COR-L47 (cell line): Measurements from ENCODE around the gene LPIN2.
"Not testable (repeated sequence)": the region's sequence is repeated elsewhere in the genome, so short reads cannot be mapped to it uniquely, and the experiment has no call there.

Experiments
- DNase-seq: peaks from one replicate; lab custom pipeline; 2025; lab: John Stamatoyannopoulos, UW

Gene LPIN2

DNA sequence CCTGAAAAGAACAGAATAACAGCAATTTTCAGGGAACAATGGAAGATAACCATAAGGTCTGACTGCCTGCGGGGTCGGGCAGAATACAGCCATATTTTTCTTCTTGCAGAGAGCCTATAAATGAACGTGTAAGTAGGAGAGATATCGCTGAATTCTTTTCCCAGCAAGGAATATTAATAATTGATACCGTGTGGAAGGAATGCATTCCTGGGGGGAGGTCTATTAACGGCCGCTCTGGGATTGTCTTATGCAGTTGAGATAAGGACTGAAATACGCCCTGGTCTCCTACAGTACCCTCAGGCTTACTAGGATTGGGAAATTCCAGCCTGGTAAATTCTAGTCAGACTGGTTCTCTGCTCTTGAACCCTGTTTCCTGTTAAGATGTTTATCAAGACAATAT lies 9.2 kb downstream of the LPIN2 start:
- not testable (repeated sequence) for DNase-seq

DNA sequence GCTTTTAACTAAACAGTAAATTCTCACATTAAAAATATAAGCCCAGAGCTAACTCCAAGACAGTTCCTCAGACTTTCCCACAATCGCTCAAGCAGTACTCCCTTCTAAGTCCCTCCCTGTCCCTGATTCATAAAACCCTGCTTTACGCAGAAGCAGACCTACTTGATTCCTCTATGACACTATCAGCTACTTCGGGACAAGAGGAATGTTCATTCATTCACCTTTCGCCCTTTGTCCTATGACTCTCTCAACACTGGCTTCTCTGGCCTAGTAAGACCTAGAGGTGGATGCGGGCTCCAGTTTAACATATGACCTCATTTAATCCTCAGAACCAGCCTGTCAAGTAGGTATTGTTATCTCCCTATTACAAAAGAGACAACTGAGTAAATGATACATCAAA lies 10.2 kb downstream of the LPIN2 start:
- DNase-seq = no peak

DNA sequence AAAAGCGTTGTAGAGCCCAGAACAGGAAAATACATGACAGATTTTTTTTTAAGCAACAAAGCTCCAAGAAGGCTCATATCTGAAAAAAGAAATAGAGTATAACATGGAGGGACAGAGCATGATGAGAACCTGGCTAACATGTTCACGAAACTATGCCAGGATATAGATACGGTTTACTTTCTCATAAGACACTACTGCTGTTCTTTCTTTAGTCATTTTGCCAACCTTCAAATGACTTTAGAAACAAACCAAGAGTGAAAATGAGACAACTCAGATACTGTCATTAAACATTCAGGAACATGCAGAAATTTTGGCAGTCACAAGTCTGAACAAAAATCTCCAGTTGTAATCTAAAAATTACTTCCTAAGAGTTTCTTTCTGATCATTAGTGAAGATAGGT lies 14.3 kb downstream of the LPIN2 start:
- no peak for DNase-seq

DNA sequence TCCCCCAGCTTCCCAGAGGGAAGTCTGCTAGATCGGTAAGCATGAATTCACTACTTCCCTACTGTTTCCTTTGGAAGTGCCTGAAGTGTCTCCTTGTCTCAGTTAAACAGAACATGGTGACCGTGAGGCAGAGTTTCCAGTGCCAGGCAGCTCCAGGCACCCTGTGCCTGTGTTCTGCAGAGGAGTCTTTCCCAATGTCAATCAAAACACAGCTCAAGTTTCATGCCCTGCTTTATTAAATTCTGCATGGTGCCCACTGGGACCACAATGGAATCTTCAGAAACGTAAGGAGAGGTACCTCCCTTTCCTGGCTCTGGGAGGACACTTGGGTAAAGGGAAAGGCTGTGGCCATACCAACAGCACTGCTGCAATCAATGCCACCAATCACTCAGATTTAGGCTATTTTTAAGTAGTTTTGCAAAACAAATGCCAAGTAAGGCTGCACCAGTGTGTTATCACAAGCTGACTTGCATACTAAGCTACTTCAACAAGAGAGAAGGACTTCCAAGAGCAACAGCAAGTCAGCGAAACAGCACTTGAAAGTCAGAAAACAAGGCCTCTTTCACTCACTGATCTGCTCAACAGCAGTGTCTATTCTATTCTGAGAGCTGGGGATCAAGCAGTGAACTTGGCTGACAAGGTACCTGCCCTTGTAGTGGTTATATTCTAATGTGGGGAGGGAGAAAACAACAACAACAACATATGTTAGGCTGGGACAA lies 14.9 kb downstream of the LPIN2 start:
- DNase-seq = no peak

- DNase-seq = no peak
Measured at GRCh38 chr18:2997429-2997828, 15.5 kb downstream of the LPIN2 start.

DNA sequence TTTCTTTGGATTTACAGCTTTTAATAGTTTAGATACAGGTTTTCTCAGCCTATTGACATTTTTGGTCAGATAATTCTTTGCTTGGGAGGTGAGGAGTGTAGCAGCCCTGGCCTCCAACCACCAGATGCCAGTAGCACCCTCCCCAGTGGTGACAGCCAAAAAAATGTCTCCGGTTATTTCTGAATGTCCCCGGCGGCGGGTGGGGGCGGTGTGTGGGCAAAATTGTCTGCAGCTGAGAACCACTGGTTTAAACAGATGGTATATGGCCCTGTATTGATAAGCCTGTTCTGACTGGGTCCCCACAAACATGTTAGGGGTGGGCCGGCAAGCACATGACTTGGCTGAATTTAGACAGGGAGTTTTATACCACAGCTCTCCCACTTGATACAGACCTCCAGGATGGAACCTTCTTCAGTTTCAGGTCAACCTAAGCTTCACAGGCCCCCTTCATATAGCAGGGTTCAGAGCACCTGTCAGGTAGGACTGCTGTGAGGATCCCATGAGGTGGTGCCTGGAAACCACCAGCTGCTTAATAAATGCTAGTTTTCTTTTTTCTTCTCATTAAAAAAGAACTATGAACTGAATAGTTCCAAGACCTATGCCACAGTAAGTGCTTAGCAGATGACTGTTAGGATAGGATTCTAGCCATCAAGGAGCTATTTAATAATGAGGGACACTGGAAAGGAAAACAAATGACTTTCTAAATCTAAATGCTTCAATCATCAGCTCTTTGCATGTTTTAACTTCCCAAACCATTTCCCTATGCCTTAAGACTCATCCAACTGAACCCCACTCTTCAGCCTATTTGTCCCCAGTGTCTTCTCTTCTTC lies 18.1 kb downstream of the LPIN2 start:
- DNase-seq = peak; percentile 8

- no peak for DNase-seq
Measured at GRCh38 chr18:2994020-2994589, 18.8 kb downstream of the LPIN2 start.

- no peak for DNase-seq
Measured at GRCh38 chr18:2992995-2993877, 19.7 kb downstream of the LPIN2 start.

GRCh38 chr18:2990956-2991640 lies 21.8 kb downstream of the LPIN2 start:
- no peak for DNase-seq

DNA sequence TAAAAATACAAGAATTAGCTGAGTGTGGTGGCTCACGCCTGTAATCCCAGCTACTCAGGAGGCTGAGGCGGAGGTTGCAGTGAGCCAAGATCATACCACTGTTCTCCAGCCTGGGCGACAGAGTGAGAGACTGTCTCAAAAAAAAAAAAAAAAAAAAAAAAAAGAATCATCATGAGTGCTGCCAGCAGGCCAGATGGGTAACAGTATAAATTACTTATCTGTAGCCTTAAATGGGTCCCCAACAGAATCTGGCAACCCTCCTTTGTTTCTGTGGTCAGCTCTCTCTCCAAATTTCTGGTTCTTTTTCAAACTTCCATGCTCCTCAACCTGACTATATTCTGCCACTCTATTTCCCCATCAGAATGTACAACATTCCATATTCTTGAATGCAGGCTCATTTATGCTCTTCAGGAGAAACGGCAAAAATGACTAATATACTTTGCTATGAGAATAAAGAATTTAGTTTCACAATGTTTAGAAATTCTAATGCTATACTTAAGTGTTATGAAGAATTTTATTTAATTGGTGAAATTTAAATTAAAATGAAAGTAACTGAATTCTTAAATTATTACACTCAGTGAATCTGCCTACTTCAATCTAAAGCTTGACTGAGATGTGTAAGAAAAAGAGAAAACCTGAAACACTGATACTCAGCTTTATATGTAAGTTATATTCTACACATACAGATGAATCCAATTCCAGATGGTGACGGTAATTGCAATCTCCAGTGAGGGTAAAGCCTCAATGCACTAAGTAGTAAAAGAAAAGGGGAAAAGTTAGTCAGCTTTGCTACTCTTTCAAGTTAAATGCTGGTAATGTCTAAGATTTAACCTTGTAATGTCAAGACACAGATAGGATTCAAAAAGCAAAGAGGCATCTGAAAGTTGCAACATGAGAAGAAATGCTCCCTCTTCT lies 24.8 kb downstream of the LPIN2 start:
- DNase-seq = no peak

DNA sequence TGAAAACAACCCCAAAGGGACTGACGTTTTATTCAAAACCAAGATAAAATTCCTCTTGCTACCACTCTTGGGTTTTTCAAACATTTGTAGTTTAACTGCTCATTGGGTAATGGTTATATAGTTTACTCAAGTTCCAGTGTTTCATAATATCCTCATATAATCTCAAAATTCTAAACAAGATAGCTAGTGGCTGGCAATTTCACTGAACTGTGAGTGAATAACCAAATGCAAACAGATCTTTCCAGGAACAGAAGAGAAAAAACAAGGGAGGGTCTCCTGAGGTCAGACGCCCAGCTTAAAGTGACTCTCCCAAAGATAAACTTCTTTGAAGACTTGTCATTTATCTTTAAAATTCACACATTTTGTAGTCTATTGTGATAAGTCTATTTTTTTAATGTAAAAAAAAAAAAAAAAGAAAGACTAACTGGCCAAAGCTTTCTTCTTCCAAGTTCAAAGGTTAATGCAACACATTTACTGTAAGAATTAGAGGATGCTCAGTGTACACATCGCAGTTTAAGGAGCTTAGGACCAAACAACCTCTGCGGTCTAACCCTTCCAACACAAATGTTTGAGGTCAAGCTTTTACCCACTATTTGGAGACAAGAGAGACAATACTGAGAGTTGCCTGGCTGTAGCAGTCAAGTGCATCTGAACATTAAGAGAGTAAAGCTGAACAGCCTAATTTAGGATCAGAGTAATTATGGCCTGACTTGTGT lies 26.6 kb downstream of the LPIN2 start:
- DNase-seq = no peak

- peak; percentile 10 for DNase-seq
Measured at GRCh38 chr18:2985628-2986027, 27.3 kb downstream of the LPIN2 start.

- no peak for DNase-seq
Measured at GRCh38 chr18:2984703-2985261, 28.2 kb downstream of the LPIN2 start.

DNA sequence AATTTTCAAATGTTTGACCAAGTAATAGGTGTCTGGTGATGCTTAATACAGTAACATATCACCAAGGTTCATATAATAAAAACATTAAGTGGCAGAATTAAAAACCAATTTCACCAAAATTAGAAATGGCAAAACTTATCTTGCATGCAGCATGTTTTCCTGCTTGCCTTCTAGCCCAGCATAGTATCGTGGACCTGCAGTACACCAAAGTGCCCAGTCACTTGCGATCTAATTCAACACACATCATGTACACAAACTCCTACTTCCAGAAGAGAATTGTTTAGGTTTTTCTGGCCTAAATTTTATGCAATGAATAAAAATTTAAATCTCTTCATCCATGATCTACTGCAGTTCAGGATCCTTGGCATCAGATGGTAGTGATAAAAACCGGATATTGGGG lies 28.9 kb downstream of the LPIN2 start:
- DNase-seq = no peak

DNA sequence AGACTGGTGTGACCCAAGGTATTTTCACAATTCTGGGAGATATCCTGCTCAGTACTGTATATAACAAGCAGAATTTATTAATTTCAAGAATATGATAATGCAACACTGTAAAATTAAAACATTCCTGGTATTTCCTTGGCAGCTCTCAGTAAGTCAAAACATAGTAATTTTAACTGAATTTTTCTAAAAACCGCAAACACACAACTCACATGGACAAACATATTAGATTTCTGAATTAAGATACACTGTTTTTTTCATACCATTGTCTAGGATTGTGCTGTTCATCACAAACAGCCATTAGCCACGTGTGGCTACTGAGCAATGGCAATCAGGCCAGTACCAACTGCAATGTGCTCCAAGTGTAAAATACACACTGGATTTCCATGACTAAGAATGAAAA lies 29.6 kb downstream of the LPIN2 start:
- no peak for DNase-seq

DNA sequence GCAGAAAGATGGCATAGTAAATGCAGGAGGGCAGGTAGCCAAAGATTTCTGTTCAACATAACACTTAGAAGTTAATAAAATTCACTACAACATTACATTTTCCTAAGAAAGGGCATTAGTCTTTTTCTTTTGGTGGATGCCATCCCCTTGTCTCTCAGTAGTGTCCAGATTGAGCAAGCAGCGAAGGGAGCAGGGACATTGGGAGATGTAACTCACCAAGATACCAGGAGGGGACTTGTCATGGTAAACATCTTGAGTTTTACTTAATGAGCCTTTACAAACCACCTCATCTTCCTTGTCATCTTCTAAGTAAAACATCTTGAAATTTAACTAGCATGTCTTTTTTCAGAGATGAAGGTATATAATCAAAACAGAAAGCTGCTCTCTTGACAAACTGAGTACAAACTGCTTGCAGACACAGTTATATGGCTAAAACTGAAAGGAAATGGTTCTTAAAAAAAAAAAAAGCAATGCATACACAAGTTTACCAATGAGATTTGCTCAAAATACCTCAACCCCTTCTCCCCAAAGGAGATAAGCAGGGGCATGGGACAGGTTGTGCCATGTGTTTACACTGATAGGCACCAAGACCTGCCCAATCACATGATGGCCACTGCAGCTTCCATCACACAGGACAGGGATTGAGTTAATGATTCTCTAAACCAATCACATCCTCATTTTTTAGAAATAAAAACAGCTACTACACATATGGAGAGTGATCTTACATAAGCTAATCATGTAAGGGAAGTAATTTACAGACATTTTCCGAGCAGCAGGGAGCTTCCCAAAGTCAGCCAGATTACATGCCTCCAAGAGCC lies 30.3 kb downstream of the LPIN2 start:
- DNase-seq = no peak

GRCh38 chr18:2982022-2982421 lies 30.9 kb downstream of the LPIN2 start:
- DNase-seq = no peak

DNA sequence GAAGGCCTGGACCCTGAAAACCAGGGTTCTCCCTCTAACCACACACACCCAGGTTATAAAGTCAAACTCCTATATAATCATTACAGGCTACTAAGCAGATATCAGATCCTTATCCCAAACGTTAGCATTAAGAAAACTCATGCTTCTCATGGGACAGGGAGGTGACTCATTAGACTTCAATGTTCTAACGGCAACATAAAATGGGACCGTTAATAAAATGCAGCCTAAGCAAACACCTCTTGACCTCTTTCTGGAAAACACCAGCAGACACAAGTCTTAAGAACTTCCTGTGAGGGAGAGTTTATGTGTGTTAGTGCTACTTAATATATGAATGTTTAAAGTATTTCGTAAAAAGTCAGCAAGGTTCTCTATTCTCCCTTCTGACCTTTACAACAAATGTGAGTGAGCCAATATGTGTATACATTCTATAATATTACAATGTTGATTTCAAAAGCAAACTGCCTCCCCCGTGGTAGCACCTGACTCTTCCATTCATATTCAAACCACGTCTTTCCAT lies 31.7 kb downstream of the LPIN2 start:
- no peak for DNase-seq
